ENCODE data around the gene RPL35. TPM values are rescaled to one million over a fixed set of nuclear protein-coding genes. Genes with fewer than 3 reads are reported as not detected.

Gene RPL35
- total RNA-seq, 2 experiments from 2014 or later: 2,083 to 2,096 TPM

DNA sequence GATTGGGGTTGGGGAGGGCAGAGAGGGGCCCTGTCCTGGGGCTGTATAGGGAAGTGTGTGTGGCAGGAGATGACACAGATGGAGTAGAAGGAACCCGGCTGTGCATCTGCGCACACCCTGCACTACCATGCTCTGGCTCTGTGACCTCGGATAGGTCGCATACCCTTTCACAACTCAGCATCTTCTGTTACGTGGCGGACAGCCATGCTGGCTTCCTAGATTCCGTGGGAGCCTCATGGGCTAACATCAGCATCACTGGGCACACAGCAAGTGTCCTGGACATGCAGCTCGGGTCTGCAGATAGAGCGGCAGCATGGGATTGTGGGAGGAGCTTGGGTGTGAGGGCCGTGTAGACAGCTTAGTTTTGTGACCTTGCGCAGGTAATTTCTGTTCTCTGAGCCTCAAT, 9.4 kb upstream of the RPL35 start:
- H3K27ac Mint-ChIP-seq: peak overlapping the region; percentile 100
- peak overlapping the region; percentile 81 for H3K4me3 Mint-ChIP-seq
- H3K36me3 Mint-ChIP-seq: peaks cover 52% of the 10 kb centered on the region
- DNase-seq: no peak
- ChIA-PET POLR2A (interaction anchor here (3.0 to 5.8 kb wide), 3 partner anchors 8 to 14 kb away, joined by 12 to 62 read pairs (median 55); partner anchors contain the start of genes ARPC5L and RPL35), CTCF (interaction anchor here (1.6 to 4.0 kb wide), 3 partner anchors 10 to 100 kb away, joined by 6 to 17 read pairs (median 15); partner anchors contain the start of genes ARPC5L, NR6A1, RPL35 and WDR38)
- H3K27me3 Mint-ChIP-seq: peaks cover 1% of the 10 kb centered on the region
- peaks cover 48% of the 10 kb centered on the region for H3K4me1 Mint-ChIP-seq (ENCODE audit: low read depth)
- H3K9me3 Mint-ChIP-seq: no peaks in the 10 kb centered on the region
- intact Hi-C loops (cut with micrococcal nuclease): loop anchor here (5.0 kb wide), 2 partner anchors 316 to 331 kb away; partner anchors contain the start of genes PPP6C and RABEPK

DNA sequence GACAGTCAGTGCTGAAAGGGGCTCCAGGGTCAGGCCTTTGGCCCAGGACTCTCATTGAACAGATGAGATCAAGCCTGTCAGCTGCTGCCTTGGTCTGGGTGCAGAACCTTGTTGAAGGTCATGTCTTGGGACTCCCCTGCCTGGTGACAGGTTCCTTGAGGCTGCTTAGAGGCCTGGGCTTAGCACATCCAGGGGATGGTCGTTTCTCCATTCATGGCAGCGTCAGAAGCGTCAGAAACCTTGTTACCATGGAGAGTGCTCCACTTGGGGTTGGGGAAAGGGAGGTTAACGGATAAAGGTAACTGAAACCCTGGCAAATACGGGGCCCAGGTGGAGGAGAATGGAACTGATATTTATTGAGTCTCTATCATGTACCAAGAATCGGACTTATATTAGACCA, 9.0 kb upstream of the RPL35 start:
- Mint-ChIP-seq H3K27ac (peak overlapping the region; percentile 100), H3K9me3 (no peaks in the 10 kb centered on the region), H3K36me3 (peaks cover 48% of the 10 kb centered on the region), H3K4me3 (peak overlapping the region; percentile 81), H3K27me3 (peaks cover 1% of the 10 kb centered on the region), H3K4me1 (ENCODE audit: low read depth) (peaks cover 48% of the 10 kb centered on the region)
- POLR2A ChIA-PET: interaction anchor here (0.7 to 5.8 kb wide), 9 partner anchors 8 to 371 kb away, joined by 3 to 62 read pairs (median 9); partner anchors contain the start of genes ARPC5L, HSPA5, RPL35 and SCAI
- CTCF ChIA-PET: interaction anchor here (0.9 to 4.0 kb wide), 6 partner anchors 9 to 100 kb away, joined by 3 to 17 read pairs (median 4); partner anchors contain the start of genes ARPC5L, NR6A1, RPL35 and WDR38
- peak; percentile 42 for DNase-seq
- intact Hi-C loops (cut with micrococcal nuclease): loop anchor here (1.0 to 5.0 kb wide), 6 partner anchors 8 to 371 kb away; partner anchors contain the start of genes ARPC5L, GOLGA1, HSPA5 and PPP6C

DNA sequence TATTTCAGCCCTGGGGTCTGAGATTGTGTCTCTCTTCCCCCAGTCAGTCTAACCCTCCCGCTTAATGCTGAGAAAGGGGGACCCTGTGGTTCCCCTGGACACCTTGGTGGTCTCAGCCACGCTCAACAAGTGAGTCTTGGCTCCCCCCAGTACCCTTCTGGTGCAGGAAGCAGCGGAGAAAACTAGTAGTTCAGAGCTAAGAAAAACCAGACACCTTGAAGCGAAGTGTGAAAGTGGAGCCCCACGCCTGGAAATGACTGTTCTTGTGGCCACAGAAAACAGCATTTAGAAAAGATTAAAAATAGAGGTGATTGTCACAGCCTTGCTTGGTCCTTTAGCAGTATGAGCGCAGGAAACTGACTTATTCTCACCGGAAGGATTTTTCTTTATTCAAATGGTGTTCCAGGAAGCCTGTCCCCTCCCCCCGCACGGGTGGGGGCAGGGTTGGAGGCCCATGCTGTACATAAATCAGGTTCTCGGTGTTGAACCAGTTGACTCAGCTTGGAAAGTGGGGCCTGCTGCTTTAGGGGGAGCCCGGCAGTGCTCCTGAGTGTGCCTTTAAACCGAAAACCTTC, 8.3 kb upstream of the RPL35 start:
- Mint-ChIP-seq H3K27me3 (peaks cover 1% of the 10 kb centered on the region), H3K4me3 (peak overlapping the region; percentile 81), H3K36me3 (peaks cover 43% of the 10 kb centered on the region), H3K9me3 (no peaks in the 10 kb centered on the region), H3K4me1 (ENCODE audit: low read depth) (peaks cover 48% of the 10 kb centered on the region), H3K27ac (peak overlapping the region; percentile 100)
- POLR2A ChIA-PET: interaction anchor here (0.6 to 5.8 kb wide), 12 partner anchors 9 to 372 kb away, joined by 3 to 62 read pairs (median 6); partner anchors contain the start of genes ARPC5L, HSPA5, RPL35 and SCAI
- DNase-seq: peak; percentile 96
- intact Hi-C loops (cut with micrococcal nuclease): loop anchor here (1.0 to 5.0 kb wide), 6 partner anchors 8 to 371 kb away; partner anchors contain the start of genes ARPC5L, GOLGA1, HSPA5 and PPP6C
- CTCF ChIA-PET: interaction anchor here (0.9 to 4.0 kb wide), 8 partner anchors 9 to 273 kb away, joined by 3 to 17 read pairs (median 3); partner anchors contain the start of genes ARPC5L, NR6A1, RPL35 and SCAI

DNA sequence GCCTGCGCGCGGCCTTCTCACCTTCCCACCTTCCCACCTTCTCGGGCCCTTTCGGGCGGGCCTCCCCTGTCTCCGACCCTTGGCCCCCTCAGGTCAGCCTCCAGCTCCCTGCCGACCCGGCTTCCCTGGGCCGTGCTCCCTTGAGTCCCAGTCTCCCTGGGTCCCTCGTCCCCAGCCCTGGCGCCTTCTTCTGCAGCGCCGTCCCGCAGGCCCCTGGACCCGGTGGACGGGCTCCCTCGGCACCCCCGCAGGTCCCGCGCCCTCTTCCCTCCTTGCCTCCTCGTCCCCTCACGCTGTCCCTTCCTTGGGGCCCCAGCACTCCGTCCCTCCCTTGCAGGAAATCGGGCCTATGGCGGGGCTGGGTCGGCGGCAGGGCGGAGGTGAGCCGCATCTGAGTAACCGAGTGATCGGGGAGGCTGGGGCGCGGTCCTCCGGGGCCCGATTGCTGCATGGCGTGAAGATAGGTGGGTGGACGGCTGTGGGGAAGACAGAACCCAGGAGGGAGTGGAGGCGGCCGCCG, 7.8 kb upstream of the RPL35 start:
- peaks cover 1% of the 10 kb centered on the region for H3K27me3 Mint-ChIP-seq
- H3K4me1 Mint-ChIP-seq (ENCODE audit: low read depth): peaks cover 48% of the 10 kb centered on the region
- CTCF ChIA-PET: interaction anchor here (0.9 to 4.0 kb wide), 7 partner anchors 8 to 274 kb away, joined by 3 to 17 read pairs (median 3); partner anchors contain the start of genes ARPC5L, NR6A1, RPL35 and SCAI
- peak overlapping the region; percentile 81 for H3K4me3 Mint-ChIP-seq
- H3K9me3 Mint-ChIP-seq: no peaks in the 10 kb centered on the region
- intact Hi-C loops (cut with micrococcal nuclease): no loop called here
- DNase-seq: peak; percentile 67
- H3K27ac Mint-ChIP-seq: peak overlapping the region; percentile 100
- peaks cover 38% of the 10 kb centered on the region for H3K36me3 Mint-ChIP-seq
- POLR2A ChIA-PET: interaction anchor here (0.6 to 5.8 kb wide), 10 partner anchors 8 to 1929 kb away, joined by 3 to 62 read pairs (median 9); partner anchors contain the start of genes ARPC5L, HSPA5 and RPL35

DNA sequence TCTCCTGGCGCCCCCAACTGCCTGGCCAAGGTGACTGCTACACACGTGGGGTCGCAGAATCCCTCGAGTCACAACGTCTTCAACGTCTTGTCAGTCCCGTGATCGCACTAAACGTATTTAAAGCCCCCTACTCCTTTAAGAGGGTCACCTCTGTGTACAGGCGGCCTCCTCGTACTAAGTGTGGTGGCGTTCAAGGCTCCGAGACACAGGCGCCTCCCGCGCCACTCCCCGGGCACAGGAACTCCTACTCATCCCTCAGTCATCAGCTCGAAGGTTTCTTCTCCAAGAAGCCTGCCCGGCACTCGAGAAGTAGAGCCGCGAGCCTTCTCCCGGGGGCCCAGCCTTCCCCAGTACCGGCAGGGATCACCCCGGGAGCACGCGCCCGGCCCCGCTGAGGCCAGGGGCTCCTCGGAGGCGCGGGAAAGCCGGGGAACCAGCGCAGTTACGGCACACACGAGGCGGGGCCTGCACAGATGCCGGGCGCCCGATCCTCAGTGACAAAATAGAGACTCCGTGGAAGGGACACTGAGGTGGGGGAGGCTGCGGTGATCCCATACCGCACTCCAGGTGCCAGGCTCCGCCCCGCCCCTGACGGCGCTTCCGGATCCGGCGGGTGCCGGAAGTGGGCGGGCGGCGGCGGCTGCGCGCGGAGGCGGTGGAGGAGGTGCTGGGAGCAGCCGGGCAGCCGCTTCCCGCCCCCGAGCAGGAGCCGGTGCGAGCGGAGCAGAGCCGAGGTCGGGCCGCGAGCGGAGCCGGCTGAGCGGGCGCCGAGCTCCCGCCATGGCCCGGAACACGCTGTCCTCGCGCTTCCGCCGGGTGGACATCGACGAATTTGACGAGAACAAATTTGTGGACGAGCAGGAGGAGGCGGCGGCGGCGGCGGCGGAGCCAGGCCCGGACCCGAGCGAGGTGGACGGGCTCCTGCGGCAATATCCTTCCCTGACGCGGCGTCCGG, 7.0 kb upstream of the RPL35 start:
- peaks cover 38% of the 10 kb centered on the region for H3K36me3 Mint-ChIP-seq
- peaks cover 45% of the 10 kb centered on the region for H3K4me1 Mint-ChIP-seq (ENCODE audit: low read depth)
- POLR2A ChIA-PET: interaction anchor here (0.6 to 5.8 kb wide), 10 partner anchors 7 to 1929 kb away, joined by 3 to 62 read pairs (median 9); partner anchors contain the start of genes ARPC5L, HSPA5 and RPL35
- no peaks in the 10 kb centered on the region for H3K9me3 Mint-ChIP-seq
- peaks cover 1% of the 10 kb centered on the region for H3K27me3 Mint-ChIP-seq
- intact Hi-C loops (cut with micrococcal nuclease): no loop called here
- H3K4me3 Mint-ChIP-seq: peak overlapping the region; percentile 81
- DNase-seq: peak; percentile 92
- CTCF ChIA-PET: interaction anchor here (1.1 to 4.0 kb wide), 4 partner anchors 16 to 393 kb away, joined by 3 to 17 read pairs (median 4); partner anchors contain the start of genes GAPVD1, SCAI and WDR38
- peak overlapping the region; percentile 100 for H3K27ac Mint-ChIP-seq

DNA sequence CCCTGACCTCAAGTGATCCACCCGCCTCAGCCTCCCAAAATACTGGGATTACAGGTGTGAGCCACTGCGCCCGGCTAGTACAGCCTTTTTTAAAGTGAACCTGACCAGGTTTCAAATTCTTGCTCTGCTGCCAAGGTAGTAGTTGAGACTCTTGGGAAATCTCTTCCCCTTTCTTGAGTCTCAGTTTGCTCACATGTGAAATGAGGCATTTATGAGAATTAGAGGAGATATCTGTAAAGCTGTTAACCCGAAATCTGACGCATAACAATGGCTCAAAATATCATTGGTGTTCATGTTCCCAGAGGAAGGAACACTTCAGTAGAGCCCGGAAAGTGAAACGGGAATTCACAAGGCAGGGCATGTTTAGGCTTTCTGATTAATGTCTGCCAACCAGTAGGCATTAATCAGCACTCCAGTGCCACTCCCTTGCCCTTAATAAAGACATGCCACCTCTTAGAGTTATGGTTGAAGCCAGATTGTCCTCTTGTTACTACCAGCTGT, 1.7 kb upstream of the RPL35 start:
- peaks cover 42% of the 10 kb centered on the region for H3K4me1 Mint-ChIP-seq (ENCODE audit: low read depth)
- ChIA-PET CTCF (interaction anchor here (0.6 to 2.1 kb wide), 4 partner anchors 10 to 441 kb away, joined by 3 to 13 read pairs (median 5); partner anchors contain the start of genes NR6A1 and WDR38), POLR2A (interaction anchor here (3.4 kb wide), 1 partner anchor 7 kb away, joined by 62 read pairs; no protein-coding TSS in a partner anchor)
- peaks cover 33% of the 10 kb centered on the region for H3K36me3 Mint-ChIP-seq
- no peak for DNase-seq
- peak overlapping the region; percentile 45 for H3K27ac Mint-ChIP-seq
- H3K4me3 Mint-ChIP-seq: peak overlapping the region; percentile 36
- no peaks in the 10 kb centered on the region for H3K9me3 Mint-ChIP-seq
- intact Hi-C loops (cut with micrococcal nuclease): loop anchor here (2.0 kb wide), 1 partner anchor 77 kb away; the partner anchor contains the start of gene GOLGA1
- no peaks in the 10 kb centered on the region for H3K27me3 Mint-ChIP-seq

DNA sequence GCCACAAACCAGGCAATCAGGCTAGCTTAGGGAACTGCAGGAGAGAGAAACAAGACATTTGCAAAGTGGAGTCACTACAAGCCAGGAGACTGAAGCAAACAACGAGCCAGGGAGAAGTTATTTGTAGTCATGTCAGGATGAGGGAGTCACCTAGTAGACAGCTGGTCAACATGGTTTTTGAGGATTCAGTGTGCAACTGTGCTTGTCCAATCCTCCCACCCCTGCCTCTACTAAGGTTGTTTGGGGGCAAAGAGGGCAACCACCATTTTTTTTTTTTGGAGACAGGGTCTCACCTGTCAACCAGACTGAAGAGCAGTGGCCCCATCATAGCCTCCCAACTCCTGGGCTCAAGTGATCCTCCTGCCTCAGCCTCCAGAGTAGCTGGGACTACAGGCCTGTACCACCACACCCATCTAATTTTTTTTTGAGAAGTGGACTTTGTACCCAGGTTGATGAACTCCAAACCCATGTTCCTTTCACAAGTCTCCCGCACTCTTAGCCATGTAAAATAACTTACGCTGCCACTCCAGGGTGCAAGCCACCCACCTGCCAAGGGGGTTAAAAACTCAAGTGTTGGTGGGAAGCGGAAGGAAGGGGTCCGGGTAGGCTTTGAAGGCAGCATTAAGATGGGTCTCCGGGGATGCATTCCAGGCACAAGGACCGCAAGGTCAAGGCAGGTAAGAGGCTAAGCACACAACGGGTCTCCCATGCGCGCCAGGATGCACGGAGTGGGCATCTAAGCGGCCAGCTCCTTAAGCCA, 995 bp downstream of the RPL35 start:
- Mint-ChIP-seq H3K36me3 (peaks cover 48% of the 10 kb centered on the region), H3K27me3 (no peaks in the 10 kb centered on the region), H3K9me3 (no peaks in the 10 kb centered on the region), H3K27ac (peak overlapping the region; percentile 83), H3K4me1 (ENCODE audit: low read depth) (peaks cover 42% of the 10 kb centered on the region), H3K4me3 (peak overlapping the region; percentile 88)
- ChIA-PET CTCF (interaction anchor here (0.9 to 2.9 kb wide), 9 partner anchors 8 to 281 kb away, joined by 3 to 18 read pairs (median 5); partner anchors contain the start of genes NR6A1, OLFML2A and WDR38), POLR2A (interaction anchor here (0.8 to 3.4 kb wide), 10 partner anchors 7 to 380 kb away, joined by 3 to 62 read pairs (median 6); partner anchors contain the start of genes GOLGA1, HSPA5, NR6A1 and WDR38)
- intact Hi-C loops (cut with micrococcal nuclease): no loop called here
- no peak for DNase-seq

DNA sequence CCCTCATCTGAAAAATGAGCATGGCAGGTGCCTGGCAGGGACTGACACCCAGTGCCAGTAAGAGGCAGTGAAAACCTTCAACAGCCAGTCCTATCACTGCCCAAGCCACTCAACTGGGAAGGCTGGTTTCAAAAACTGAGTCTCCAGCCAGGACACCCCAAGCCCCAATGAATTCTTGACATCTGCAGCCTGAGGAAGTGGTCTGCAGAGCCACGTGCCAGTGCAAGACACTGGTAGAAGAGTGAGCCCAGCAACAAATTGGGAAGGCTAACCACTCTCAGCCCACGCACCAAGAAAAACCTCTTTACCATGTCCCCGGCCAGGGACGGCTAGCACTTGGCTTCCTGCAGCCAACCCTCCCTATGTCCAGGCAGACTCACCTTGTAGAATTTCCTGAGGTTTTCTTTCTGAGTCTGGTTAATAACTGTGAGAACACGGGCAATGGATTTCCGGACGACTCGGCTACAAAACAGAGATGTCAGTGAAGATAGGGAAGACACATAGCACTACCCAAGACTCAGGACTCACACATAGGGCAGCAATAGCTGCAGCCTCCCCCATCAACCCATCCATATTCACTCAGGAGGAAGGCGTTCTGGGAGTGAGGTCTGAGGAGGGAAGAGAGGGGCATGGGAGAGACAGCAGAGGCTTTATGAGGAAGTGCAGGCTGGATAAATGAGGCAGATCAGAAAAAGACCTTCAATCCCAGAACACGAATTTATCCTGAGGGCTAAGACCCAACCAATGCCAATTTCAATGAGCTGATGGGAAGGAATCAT, 1.8 kb downstream of the RPL35 start:
- CTCF ChIA-PET: interaction anchor here (0.6 to 17.0 kb wide), 5 partner anchors 10 to 436 kb away, joined by 3 to 530 read pairs (median 15); partner anchors contain the start of genes NR6A1 and OLFML2A
- peaks cover 48% of the 10 kb centered on the region for H3K36me3 Mint-ChIP-seq
- POLR2A ChIA-PET: interaction anchor here (0.9 to 5.6 kb wide), 6 partner anchors 11 to 379 kb away, joined by 3 to 62 read pairs (median 12); partner anchors contain the start of gene NR6A1

DNA sequence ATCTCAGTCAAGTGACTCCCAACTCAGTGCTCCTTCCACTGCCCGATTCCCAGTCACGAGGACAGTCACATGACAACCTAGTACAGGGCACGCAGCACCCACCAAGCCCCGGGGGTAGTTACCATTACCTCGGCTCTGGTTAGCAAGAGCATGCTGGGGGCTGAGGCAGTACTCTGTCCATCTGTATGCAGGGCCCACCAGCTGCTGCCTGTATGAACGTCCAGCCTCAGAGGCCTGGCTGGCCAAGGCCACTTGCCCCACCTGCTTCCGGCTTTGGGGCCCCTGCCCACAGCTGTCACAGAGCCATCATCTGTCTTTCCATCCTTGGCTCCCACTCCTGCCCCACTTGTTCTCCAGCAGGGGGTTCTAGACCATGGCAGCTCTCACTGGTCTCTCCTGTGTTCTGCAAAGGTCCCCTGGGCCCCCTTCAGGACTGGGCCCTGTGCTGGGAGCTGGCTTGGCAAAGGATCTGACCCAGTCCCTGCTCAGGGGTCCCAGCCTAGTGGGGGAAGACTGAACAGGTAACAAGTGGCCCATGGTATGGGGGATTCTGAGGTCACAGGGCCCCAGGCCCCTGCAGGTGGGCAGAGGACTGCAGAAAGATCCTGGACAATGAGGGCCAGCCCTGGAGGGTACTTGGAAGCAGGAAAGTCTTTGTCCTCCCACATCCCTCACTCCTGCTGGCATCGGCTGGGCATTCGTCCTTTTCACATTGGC, 3.3 kb downstream of the RPL35 start:
- H3K4me3 Mint-ChIP-seq: peak overlapping the region; percentile 23
- H3K27ac Mint-ChIP-seq: no peak overlapping the region
- CTCF ChIA-PET: interaction anchor here (1.1 to 17.0 kb wide), 2 partner anchors 12 to 83 kb away, joined by 3 to 530 read pairs; partner anchors contain the start of genes NR6A1 and OLFML2A
- peaks cover 48% of the 10 kb centered on the region for H3K36me3 Mint-ChIP-seq
- POLR2A ChIA-PET: interaction anchor here (4.0 to 5.6 kb wide), 2 partner anchors 13 to 88 kb away, joined by 18 to 55 read pairs; partner anchors contain the start of gene NR6A1
- DNase-seq: no peak
- no peaks in the 10 kb centered on the region for H3K27me3 Mint-ChIP-seq
- H3K4me1 Mint-ChIP-seq (ENCODE audit: low read depth): peaks cover 41% of the 10 kb centered on the region
- H3K9me3 Mint-ChIP-seq: no peaks in the 10 kb centered on the region
- intact Hi-C loops (cut with micrococcal nuclease): no loop called here

More for the DNA sequence above, 1.8 kb downstream of the RPL35 start:
- peak overlapping the region; percentile 88 for H3K4me3 Mint-ChIP-seq
- H3K27me3 Mint-ChIP-seq: no peaks in the 10 kb centered on the region
- no peaks in the 10 kb centered on the region for H3K9me3 Mint-ChIP-seq
- DNase-seq: no peak
- intact Hi-C loops (cut with micrococcal nuclease): no loop called here
- H3K4me1 Mint-ChIP-seq (ENCODE audit: low read depth): peaks cover 42% of the 10 kb centered on the region
- peak overlapping the region; percentile 83 for H3K27ac Mint-ChIP-seq

Measured in activated CD4-positive, alpha-beta memory T cell treated with anti-CD3 and anti-CD28 coated beads for 36 hours (primary cell).